IPS-18c (cell line): ENCODE data around the gene PCDH8.
"Not testable (repeated sequence)": the region's sequence is repeated elsewhere in the genome, so short reads cannot be mapped to it uniquely, and the experiment has no call there.

ENCODE experiments used
- H3K4me3 ChIP-seq: 2 replicates; pipeline ENCODE4 v1.7.0; 2013; ENCODE audit warnings: low read depth, mild to moderate bottlenecking, low read length, moderate library complexity; ENCODE audit not compliant: insufficient read depth
- H3K9me3 ChIP-seq: one replicate; pipeline ENCODE4 v1.6.1; 2013; ENCODE audit warnings: mild to moderate bottlenecking, low read length, moderate library complexity; ENCODE audit not compliant: control insufficient read depth, insufficient read depth

Gene PCDH8

GRCh38 chr13:52838433-52839107 is 9.9 kb downstream of the PCDH8 start:
- no peak overlapping the region for H3K4me3 ChIP-seq
- no peaks in the 10 kb centered on the region for H3K9me3 ChIP-seq

DNA sequence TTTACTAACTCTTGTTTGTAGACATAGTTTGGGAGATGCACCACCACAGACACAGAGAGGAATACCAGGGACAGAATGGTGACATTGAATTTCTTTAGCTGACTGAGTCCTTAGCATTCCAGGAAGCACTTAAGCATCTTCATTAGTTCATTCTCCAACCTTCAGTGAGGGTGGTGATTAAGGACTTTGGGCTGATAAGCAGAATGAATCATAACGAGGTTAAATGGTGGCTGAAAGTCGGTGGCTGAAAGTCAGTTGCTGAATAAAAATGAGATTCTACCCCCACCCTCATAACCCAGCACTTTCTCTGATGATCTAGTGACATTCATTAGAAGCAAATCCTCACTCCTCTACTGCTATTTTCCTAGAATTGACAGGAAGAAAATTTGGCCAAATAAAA is 10.6 kb downstream of the PCDH8 start:
- H3K4me3 ChIP-seq = no peak overlapping the region

DNA sequence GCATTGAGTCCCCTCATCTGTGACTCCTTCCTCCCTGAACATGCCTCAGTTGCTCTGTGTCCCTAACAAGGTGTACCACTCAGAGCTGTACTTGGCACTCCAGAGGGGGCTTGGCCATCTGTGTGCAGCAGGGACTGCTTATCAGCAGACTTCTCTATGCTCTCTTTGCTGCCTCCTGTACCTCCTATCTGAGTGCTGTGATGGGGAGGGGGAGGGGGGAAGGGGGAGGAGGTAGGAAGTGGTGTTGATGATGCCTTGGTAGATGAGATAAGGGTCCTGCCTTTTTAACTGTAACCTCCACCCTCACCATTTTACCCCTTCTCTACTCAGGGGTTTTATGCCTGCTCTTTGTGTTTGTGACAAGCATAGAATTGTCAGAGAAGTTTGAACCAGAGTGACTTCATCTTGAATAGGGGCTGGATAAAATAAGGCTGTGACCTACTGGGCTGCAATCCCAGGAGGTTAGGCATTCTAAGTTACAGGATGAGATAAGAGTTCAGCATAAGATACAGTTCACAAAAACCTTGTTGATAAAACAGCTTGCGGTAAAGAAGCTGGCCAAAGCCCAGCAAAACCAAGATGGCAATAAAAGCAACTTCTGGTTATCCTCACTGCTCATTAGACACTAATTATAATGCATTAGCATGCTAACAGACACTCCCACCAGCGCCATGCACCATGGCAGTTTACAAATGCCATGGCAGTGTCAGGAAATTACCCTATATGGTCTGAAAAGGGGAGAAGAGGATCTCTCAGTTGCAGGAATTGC is 13.2 kb downstream of the PCDH8 start:
- H3K9me3 ChIP-seq = no peaks in the 10 kb centered on the region
- H3K4me3 ChIP-seq = no peak overlapping the region

More for the DNA sequence above, 10.6 kb downstream of the PCDH8 start:
- H3K9me3 ChIP-seq = no peaks in the 10 kb centered on the region

GRCh38 chr13:52833296-52833875 is 15.1 kb downstream of the PCDH8 start:
- Histone ChIP-seq H3K9me3 (no peaks in the 10 kb centered on the region), H3K4me3 (no peak overlapping the region)

DNA sequence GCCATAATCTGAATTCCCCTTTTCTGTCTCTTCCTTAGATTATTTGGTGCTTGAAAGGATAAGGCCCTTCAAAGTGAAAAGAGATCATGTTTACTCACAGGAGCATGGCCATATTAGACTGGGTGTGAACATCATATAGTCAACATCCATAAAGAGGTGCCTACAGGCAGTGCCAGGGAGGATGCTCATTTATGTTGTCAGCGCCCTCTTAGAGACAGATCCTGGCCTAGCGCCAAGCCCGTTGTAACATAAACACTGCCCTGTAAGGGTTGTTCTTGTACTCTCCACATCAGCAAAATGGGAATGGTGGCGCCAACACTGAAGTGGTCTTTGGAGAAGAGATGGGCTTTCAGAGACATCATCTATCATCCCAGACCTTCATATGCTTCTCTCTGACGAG is 16.1 kb downstream of the PCDH8 start:
- H3K4me3 ChIP-seq = no peak overlapping the region
- no peaks in the 10 kb centered on the region for H3K9me3 ChIP-seq

GRCh38 chr13:52830946-52831345 is 17.5 kb downstream of the PCDH8 start:
- Histone ChIP-seq H3K4me3 (no peak overlapping the region), H3K9me3 (no peaks in the 10 kb centered on the region)

DNA sequence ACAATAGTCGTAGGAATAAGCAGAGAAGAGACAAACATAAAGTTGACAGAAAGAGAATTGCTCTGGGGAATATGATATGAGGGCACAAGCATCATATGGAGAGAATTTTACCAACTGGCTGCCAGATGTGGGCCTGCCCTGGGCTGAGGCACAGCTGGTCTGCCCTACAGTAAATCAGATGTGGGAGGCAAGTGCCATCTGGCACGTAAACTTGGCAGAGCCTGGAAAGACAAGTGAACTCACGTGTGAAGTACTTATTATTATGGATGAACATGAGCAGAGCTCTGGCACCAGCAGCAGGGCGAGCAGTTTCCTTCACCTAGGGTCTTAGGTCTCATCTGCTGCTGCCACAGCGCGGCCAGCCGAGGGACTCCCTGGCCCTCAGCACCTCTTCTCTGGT is 20.6 kb downstream of the PCDH8 start:
- Histone ChIP-seq H3K4me3 (no peak overlapping the region), H3K9me3 (no peaks in the 10 kb centered on the region)

- not testable (repeated sequence) for H3K4me3 ChIP-seq, H3K9me3 ChIP-seq
These were observed 30.6 kb downstream of the PCDH8 start for GRCh38 chr13:52817886-52818285.

GRCh38 chr13:52815330-52815729 is 33.1 kb downstream of the PCDH8 start:
- Histone ChIP-seq H3K9me3 (peaks cover 3% of the 10 kb centered on the region), H3K4me3 (no peak overlapping the region)

DNA sequence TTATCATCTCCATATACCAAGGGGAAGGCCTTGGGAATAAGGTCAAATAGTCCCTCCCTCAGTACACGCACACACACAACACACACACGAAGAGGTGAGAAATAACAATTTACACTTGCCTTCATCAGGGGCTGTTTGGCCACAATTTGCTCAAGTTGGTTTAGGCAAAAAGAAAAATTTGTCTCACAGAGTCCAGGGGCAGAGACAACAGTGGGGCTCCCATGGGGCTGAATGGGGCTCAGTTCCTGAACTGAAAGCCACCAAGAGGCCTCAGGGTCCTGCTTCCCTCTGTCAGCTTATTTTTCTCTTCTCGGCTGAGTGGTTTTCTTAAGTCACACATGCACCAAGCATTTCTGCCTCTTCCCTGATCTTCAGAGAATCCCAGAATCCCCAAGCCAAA is 35.5 kb downstream of the PCDH8 start:
- Histone ChIP-seq H3K4me3 (no peak overlapping the region), H3K9me3 (peaks cover 3% of the 10 kb centered on the region)

DNA sequence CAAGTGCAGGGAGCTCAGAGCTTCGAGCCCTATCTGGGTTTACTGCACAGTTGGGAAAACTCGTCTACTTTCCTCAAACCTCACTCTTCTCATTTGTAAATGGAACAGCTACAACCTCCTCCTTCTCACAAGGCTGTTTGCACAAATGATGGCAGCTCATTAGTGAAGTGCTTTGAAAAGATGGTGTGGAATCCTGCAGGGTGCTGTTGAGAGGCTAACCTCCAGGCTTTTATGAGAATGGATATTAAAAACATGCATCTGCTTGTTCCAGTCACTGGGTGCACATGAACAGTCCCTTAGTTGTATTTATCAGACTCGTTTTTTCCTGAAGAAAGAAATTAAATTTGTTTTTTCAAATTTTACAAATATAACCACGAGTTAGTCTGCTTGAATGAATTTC is 36.6 kb downstream of the PCDH8 start:
- Histone ChIP-seq H3K9me3 (no peaks in the 10 kb centered on the region), H3K4me3 (no peak overlapping the region)

DNA sequence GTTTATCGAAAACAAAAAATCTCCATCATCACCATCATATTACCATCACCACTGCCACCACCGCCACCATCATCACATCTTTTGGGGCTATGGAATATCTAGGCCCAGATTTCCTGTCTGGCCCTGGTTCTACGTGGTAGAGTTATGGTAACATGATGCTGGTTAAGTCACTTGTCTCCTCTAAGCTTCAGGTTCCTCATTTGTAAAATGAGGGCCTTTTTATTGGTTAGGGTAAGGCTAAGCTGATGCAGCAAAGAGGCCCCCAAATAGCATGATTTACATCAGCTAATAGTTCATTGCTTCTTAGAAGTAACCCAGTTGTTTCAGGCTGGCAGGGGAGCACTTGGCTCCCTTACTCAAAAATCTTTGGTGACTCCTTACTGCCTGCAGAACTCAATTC is 37.9 kb downstream of the PCDH8 start:
- H3K4me3 ChIP-seq = no peak overlapping the region
- H3K9me3 ChIP-seq = no peaks in the 10 kb centered on the region

DNA sequence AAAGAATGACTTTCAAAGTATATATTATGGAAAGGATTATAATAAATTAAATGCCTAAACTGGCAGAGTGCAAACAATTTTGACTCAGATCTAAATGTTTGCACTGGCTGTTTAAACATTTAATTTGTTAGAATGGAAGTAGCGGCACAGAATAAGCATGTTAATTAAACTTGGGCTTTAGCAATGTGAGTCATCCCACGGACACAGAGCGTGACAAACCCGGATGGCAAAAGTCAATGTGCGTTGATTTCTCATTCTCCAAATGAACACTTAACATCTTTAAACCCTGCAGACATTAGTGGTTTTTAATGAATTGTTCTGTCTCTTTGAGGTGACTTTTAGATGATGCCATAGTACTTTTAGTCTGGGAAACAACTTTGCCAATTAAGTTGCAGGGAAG is 38.4 kb downstream of the PCDH8 start:
- no peak overlapping the region for H3K4me3 ChIP-seq
- no peaks in the 10 kb centered on the region for H3K9me3 ChIP-seq

GRCh38 chr13:52809310-52809769 is 39.1 kb downstream of the PCDH8 start:
- no peaks in the 10 kb centered on the region for H3K9me3 ChIP-seq
- H3K4me3 ChIP-seq = no peak overlapping the region

DNA sequence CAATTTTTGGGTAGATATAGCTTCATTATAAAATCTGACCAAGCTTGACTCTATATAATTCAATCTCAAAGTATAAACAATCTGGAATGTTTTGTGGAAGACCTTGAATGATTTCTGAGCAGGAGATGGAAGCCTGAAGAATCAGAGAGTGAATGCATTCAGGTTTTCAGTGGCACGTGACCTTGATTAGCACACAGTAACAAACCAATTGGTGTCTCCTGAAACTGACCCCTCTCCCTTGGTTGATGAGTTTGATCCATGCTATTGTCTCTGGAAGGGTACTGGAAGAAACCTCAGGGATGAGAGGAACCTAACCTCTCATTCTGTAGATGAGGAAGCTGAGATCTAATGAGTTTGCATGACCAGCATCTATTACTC is 39.6 kb downstream of the PCDH8 start:
- Histone ChIP-seq H3K4me3 (no peak overlapping the region), H3K9me3 (no peaks in the 10 kb centered on the region)

- Histone ChIP-seq H3K4me3 (no peak overlapping the region), H3K9me3 (peaks cover 2% of the 10 kb centered on the region)
These were observed 42.4 kb downstream of the PCDH8 start for GRCh38 chr13:52806029-52806428.

DNA sequence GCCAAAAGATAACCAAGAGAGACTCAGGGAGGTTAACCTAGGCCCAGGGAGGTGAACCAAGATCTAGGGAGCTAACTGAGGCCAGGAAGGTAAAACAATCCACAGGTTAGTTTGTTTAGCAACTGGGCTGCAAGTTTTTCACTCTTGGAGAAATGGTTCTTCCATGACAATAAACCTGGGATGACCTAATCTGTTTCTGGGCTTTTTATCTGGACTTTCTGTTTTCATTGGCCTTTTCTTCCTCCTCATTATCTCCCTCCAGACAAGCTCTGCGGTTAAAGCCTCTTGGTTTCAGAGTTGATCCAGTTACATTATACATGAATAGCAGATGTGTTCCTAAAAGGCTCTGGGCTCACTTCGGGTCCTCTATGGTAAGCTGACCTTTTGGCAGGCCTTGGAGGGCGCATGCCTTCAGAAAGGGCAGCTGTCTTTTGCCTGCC is 44.2 kb downstream of the PCDH8 start:
- H3K4me3 ChIP-seq = no peak overlapping the region

DNA sequence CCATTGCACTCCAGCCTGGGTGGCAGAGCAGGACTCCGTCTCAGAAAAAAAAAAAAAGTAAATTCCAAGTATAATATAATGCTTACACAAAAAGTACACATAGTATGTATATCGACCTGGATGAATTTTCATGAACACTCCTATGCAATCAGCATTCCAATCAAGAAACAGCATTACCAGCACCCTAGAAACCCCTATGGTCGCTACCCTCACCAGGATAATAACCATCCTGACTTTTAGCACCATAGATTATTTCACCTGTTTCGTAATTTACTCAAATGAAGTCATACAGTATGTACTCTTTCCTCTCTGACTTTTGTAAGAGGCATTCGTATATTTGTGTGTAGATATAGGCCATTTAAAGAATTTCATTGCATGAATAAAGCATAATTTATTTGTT is 47.6 kb downstream of the PCDH8 start:
- Histone ChIP-seq H3K4me3 (no peak overlapping the region), H3K9me3 (peaks cover 2% of the 10 kb centered on the region)

More for the DNA sequence above, 44.2 kb downstream of the PCDH8 start:
- H3K9me3 ChIP-seq = peaks cover 2% of the 10 kb centered on the region
